Activated naive CD8-positive, alpha-beta T cell treated with anti-CD3 and anti-CD28 coated beads for 36 hours (primary cell): Measurements from ENCODE around the gene BPIFB2. TPM values are rescaled to one million over a fixed set of nuclear protein-coding genes. Genes with fewer than 3 reads are reported as not detected.

ENCODE experiments used
- DNase-seq: peaks from one replicate; pipeline ENCODE4 v3.0.0; 2021
- H3K27ac Mint-ChIP-seq: one replicate; pipeline ENCODE4 v1.8.0; 2022; ENCODE audit warnings: mild to moderate bottlenecking, moderate library complexity, mixed read lengths
- H3K27me3 Mint-ChIP-seq: one replicate; pipeline ENCODE4 v1.8.0; 2022; ENCODE audit warnings: mild to moderate bottlenecking, mixed read lengths
- H3K36me3 Mint-ChIP-seq: one replicate; pipeline ENCODE4 v1.8.0; 2021; ENCODE audit warnings: mild to moderate bottlenecking, mixed read lengths
- H3K4me1 Mint-ChIP-seq: one replicate; pipeline ENCODE4 v1.8.0; 2021; ENCODE audit warnings: mixed read lengths
- H3K4me3 Mint-ChIP-seq: one replicate; pipeline ENCODE4 v1.8.0; 2022; ENCODE audit warnings: mild to moderate bottlenecking, moderate library complexity, mixed read lengths
- H3K9me3 Mint-ChIP-seq: one replicate; pipeline ENCODE4 v1.8.0; 2022; ENCODE audit warnings: mixed read lengths
- total RNA-seq, 2 experiments: library from RNA; stranded (reverse); gene quantifications; one replicate each; pipeline ENCODE4 v1.2.3, GENCODE V29; 2021

Gene BPIFB2
- total RNA-seq, 2 experiments from 2014 or later = not detected

- Mint-ChIP-seq H3K4me3 (no peak overlapping the region), H3K4me1 (peaks cover 37% of the 10 kb centered on the region), H3K9me3 (peaks cover 11% of the 10 kb centered on the region), H3K36me3 (peaks cover 3% of the 10 kb centered on the region), H3K27ac (no peak overlapping the region), H3K27me3 (no peaks in the 10 kb centered on the region)
- DNase-seq = no peak
Measured at GRCh38 chr20:32975698-32976674, 31.5 kb upstream of the BPIFB2 start.

- H3K27me3 Mint-ChIP-seq = no peaks in the 10 kb centered on the region
- peaks cover 37% of the 10 kb centered on the region for H3K4me1 Mint-ChIP-seq
- DNase-seq = no peak
- no peak overlapping the region for H3K4me3 Mint-ChIP-seq
- no peak overlapping the region for H3K27ac Mint-ChIP-seq
- peaks cover 3% of the 10 kb centered on the region for H3K36me3 Mint-ChIP-seq
- peaks cover 11% of the 10 kb centered on the region for H3K9me3 Mint-ChIP-seq
Measured at GRCh38 chr20:32976746-32977145, 30.8 kb upstream of the BPIFB2 start.

- Mint-ChIP-seq H3K27ac (no peak overlapping the region), H3K4me3 (no peak overlapping the region), H3K27me3 (no peaks in the 10 kb centered on the region), H3K4me1 (peaks cover 36% of the 10 kb centered on the region), H3K36me3 (peaks cover 3% of the 10 kb centered on the region), H3K9me3 (peaks cover 11% of the 10 kb centered on the region)
- no peak for DNase-seq
Measured at GRCh38 chr20:32977281-32978008, 30.1 kb upstream of the BPIFB2 start.

- DNase-seq = no peak
- no peak overlapping the region for H3K4me3 Mint-ChIP-seq
- no peaks in the 10 kb centered on the region for H3K27me3 Mint-ChIP-seq
- H3K9me3 Mint-ChIP-seq = peaks cover 11% of the 10 kb centered on the region
- peaks cover 3% of the 10 kb centered on the region for H3K36me3 Mint-ChIP-seq
- H3K27ac Mint-ChIP-seq = no peak overlapping the region
- H3K4me1 Mint-ChIP-seq = peaks cover 30% of the 10 kb centered on the region
Measured at GRCh38 chr20:32978009-32978335, 29.5 kb upstream of the BPIFB2 start.

- Mint-ChIP-seq H3K36me3 (peaks cover 3% of the 10 kb centered on the region), H3K27me3 (no peaks in the 10 kb centered on the region), H3K4me3 (no peak overlapping the region), H3K9me3 (peaks cover 11% of the 10 kb centered on the region), H3K27ac (no peak overlapping the region), H3K4me1 (peaks cover 16% of the 10 kb centered on the region)
- DNase-seq = no peak
Measured at GRCh38 chr20:32979201-32979998, 28.1 kb upstream of the BPIFB2 start.

GRCh38 chr20:32980131-32980941, 27.2 kb upstream of the BPIFB2 start:
- DNase-seq = no peak
- Mint-ChIP-seq H3K9me3 (peaks cover 7% of the 10 kb centered on the region), H3K27me3 (no peaks in the 10 kb centered on the region), H3K4me1 (peaks cover 8% of the 10 kb centered on the region), H3K36me3 (peaks cover 3% of the 10 kb centered on the region), H3K27ac (no peak overlapping the region), H3K4me3 (no peak overlapping the region)

GRCh38 chr20:32980990-32981389, 26.5 kb upstream of the BPIFB2 start:
- Mint-ChIP-seq H3K9me3 (peaks cover 7% of the 10 kb centered on the region), H3K4me3 (no peak overlapping the region), H3K27ac (no peak overlapping the region), H3K36me3 (peaks cover 3% of the 10 kb centered on the region), H3K4me1 (peaks cover 8% of the 10 kb centered on the region), H3K27me3 (no peaks in the 10 kb centered on the region)
- DNase-seq = no peak

GRCh38 chr20:32982617-32983458, 24.7 kb upstream of the BPIFB2 start:
- no peak for DNase-seq
- H3K27ac Mint-ChIP-seq = no peak overlapping the region
- H3K4me3 Mint-ChIP-seq = no peak overlapping the region
- no peaks in the 10 kb centered on the region for H3K27me3 Mint-ChIP-seq
- no peaks in the 10 kb centered on the region for H3K9me3 Mint-ChIP-seq
- peaks cover 6% of the 10 kb centered on the region for H3K4me1 Mint-ChIP-seq
- H3K36me3 Mint-ChIP-seq = no peaks in the 10 kb centered on the region

GRCh38 chr20:32983459-32984112, 23.9 kb upstream of the BPIFB2 start:
- H3K4me1 Mint-ChIP-seq = peaks cover 3% of the 10 kb centered on the region
- no peaks in the 10 kb centered on the region for H3K9me3 Mint-ChIP-seq
- no peaks in the 10 kb centered on the region for H3K36me3 Mint-ChIP-seq
- H3K27ac Mint-ChIP-seq = no peak overlapping the region
- H3K27me3 Mint-ChIP-seq = no peaks in the 10 kb centered on the region
- no peak for DNase-seq
- H3K4me3 Mint-ChIP-seq = no peak overlapping the region

- Mint-ChIP-seq H3K4me1 (peaks cover 3% of the 10 kb centered on the region), H3K9me3 (no peaks in the 10 kb centered on the region), H3K27me3 (no peaks in the 10 kb centered on the region), H3K4me3 (no peak overlapping the region), H3K27ac (no peak overlapping the region), H3K36me3 (no peaks in the 10 kb centered on the region)
- no peak for DNase-seq
Measured at GRCh38 chr20:32984196-32984595, 23.3 kb upstream of the BPIFB2 start.

- DNase-seq = no peak
- no peaks in the 10 kb centered on the region for H3K9me3 Mint-ChIP-seq
- no peak overlapping the region for H3K27ac Mint-ChIP-seq
- H3K36me3 Mint-ChIP-seq = no peaks in the 10 kb centered on the region
- H3K27me3 Mint-ChIP-seq = no peaks in the 10 kb centered on the region
- H3K4me3 Mint-ChIP-seq = no peak overlapping the region
- peaks cover 3% of the 10 kb centered on the region for H3K4me1 Mint-ChIP-seq
Measured at GRCh38 chr20:32984631-32985354, 22.7 kb upstream of the BPIFB2 start.

GRCh38 chr20:32985596-32985995, 21.9 kb upstream of the BPIFB2 start:
- peaks cover 3% of the 10 kb centered on the region for H3K4me1 Mint-ChIP-seq
- no peaks in the 10 kb centered on the region for H3K36me3 Mint-ChIP-seq
- no peaks in the 10 kb centered on the region for H3K27me3 Mint-ChIP-seq
- H3K9me3 Mint-ChIP-seq = no peaks in the 10 kb centered on the region
- no peak overlapping the region for H3K4me3 Mint-ChIP-seq
- no peak for DNase-seq
- H3K27ac Mint-ChIP-seq = no peak overlapping the region
